GM12878 (cell line): ENCODE data around the gene PLOD3.

ENCODE experiments used
- EZH2 ChIP-seq: IDR thresholded peaks from 2 replicates; pipeline ENCODE4 v1.6.1; 2012; ENCODE audit warnings: low read depth, mild to moderate bottlenecking, control low read depth, inconsistent platforms, low read length, borderline replicate concordance; ENCODE audit not compliant: control insufficient read depth
- JUND ChIP-seq: IDR thresholded peaks from 2 replicates; pipeline ENCODE4 v1.6.1; 2012; ENCODE audit warnings: low read depth, mild to moderate bottlenecking, low read length, improper control_type of control experiment, moderate library complexity
- NR2C2 ChIP-seq: IDR thresholded peaks from 2 replicates; pipeline ENCODE4 v1.6.1; 2011; ENCODE audit warnings: borderline replicate concordance, low read depth; ENCODE audit not compliant: control insufficient read depth, insufficient read length
- RAD21 ChIP-seq: IDR thresholded peaks from 2 replicates; pipeline ENCODE4 v1.6.1; 2011; ENCODE audit warnings: mild to moderate bottlenecking, low read depth, low read length, moderate library complexity; ENCODE audit not compliant: insufficient read depth
- RFX5 ChIP-seq: IDR thresholded peaks from 2 replicates; pipeline ENCODE4 v1.6.1; 2011; ENCODE audit warnings: low read depth, low read length, improper control_type of control experiment
- TAF1 ChIP-seq: IDR thresholded peaks from 2 replicates; pipeline ENCODE4 v1.6.1; 2011; ENCODE audit warnings: mild to moderate bottlenecking, low read depth, low read length, borderline replicate concordance
- WRNIP1 ChIP-seq: IDR thresholded peaks from 2 replicates; pipeline ENCODE4 v1.6.1; 2011; ENCODE audit warnings: low read depth, low read length, improper control_type of control experiment, borderline replicate concordance
- ZNF207 ChIP-seq: fragments of 450-650 bp; IDR thresholded peaks from 2 replicates; pipeline ENCODE4 v1.6.1; 2014; ENCODE audit warnings: antibody characterized with exemption, mild to moderate bottlenecking, borderline replicate concordance
- TF ChIP-seq, protein P1 (sequence below): fragments of 450-650 bp; IDR thresholded peaks from 2 replicates; pipeline ENCODE4 v1.6.1; 2017; ENCODE audit warnings: mild to moderate bottlenecking, moderate library complexity
- TF ChIP-seq, protein P2 (sequence below), 3 experiments: IDR thresholded peaks in 2 of 3; conservative IDR thresholded peaks in 1 of 3; 2 replicates each; pipeline ENCODE4 v1.5.1; 2011; ENCODE audit warnings: low read depth in 3 of 3, low read length in 3 of 3, mild to moderate bottlenecking in 3 of 3, control low read depth in 2 of 3, moderate library complexity in 2 of 3, inconsistent platforms in 1 of 3, mixed read lengths in 1 of 3; ENCODE audit not compliant: control insufficient read depth in 2 of 3, insufficient read depth in 1 of 3; ENCODE audit errors: extremely low read depth in 1 of 3
- TF ChIP-seq, protein P3 (sequence below): IDR thresholded peaks from 2 replicates; pipeline ENCODE4 v1.6.1; 2012; ENCODE audit warnings: mild to moderate bottlenecking, low read depth, low read length

DNA sequence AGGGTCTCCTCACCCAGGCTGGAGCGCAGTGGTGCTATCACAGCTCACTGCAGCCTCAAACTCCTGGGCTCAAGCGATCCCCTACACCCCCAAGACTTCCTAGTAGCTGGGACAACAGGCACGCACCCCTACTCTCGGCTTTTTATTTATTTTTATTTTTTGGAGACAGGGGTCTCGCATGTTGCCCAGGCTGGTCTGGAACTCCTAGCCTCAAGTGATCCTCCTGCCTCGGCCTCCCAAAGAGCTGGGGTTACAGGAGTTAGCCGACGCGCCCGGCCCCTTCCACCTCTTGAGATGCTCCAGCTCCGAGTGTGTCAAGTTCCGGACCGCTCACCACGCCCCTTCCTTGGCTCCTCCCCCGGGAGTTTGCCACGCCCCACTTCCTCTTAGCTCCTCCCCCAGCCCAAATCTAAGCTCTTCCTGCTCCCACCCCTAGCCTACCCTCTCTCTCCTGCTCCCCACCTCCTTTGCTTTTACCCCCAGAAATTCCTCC, 43.6 kb downstream of the PLOD3 start:
- no peak for TF ChIP-seq ZNF207
- TF ChIP-seq, protein P1, sequence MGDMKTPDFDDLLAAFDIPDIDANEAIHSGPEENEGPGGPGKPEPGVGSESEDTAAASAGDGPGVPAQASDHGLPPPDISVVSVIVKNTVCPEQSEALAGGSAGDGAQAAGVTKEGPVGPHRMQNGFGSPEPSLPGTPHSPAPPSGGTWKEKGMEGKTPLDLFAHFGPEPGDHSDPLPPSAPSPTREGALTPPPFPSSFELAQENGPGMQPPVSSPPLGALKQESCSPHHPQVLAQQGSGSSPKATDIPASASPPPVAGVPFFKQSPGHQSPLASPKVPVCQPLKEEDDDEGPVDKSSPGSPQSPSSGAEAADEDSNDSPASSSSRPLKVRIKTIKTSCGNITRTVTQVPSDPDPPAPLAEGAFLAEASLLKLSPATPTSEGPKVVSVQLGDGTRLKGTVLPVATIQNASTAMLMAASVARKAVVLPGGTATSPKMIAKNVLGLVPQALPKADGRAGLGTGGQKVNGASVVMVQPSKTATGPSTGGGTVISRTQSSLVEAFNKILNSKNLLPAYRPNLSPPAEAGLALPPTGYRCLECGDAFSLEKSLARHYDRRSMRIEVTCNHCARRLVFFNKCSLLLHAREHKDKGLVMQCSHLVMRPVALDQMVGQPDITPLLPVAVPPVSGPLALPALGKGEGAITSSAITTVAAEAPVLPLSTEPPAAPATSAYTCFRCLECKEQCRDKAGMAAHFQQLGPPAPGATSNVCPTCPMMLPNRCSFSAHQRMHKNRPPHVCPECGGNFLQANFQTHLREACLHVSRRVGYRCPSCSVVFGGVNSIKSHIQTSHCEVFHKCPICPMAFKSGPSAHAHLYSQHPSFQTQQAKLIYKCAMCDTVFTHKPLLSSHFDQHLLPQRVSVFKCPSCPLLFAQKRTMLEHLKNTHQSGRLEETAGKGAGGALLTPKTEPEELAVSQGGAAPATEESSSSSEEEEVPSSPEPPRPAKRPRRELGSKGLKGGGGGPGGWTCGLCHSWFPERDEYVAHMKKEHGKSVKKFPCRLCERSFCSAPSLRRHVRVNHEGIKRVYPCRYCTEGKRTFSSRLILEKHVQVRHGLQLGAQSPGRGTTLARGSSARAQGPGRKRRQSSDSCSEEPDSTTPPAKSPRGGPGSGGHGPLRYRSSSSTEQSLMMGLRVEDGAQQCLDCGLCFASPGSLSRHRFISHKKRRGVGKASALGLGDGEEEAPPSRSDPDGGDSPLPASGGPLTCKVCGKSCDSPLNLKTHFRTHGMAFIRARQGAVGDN, result no peak
- TF ChIP-seq RFX5, result no peak
- no peak for TF ChIP-seq WRNIP1
- TF ChIP-seq, protein P2, sequence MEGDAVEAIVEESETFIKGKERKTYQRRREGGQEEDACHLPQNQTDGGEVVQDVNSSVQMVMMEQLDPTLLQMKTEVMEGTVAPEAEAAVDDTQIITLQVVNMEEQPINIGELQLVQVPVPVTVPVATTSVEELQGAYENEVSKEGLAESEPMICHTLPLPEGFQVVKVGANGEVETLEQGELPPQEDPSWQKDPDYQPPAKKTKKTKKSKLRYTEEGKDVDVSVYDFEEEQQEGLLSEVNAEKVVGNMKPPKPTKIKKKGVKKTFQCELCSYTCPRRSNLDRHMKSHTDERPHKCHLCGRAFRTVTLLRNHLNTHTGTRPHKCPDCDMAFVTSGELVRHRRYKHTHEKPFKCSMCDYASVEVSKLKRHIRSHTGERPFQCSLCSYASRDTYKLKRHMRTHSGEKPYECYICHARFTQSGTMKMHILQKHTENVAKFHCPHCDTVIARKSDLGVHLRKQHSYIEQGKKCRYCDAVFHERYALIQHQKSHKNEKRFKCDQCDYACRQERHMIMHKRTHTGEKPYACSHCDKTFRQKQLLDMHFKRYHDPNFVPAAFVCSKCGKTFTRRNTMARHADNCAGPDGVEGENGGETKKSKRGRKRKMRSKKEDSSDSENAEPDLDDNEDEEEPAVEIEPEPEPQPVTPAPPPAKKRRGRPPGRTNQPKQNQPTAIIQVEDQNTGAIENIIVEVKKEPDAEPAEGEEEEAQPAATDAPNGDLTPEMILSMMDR (IDR thresholded peaks at IDR 0.05 in 2 of 3, conservative IDR thresholded peaks at IDR 0.05 in 1 of 3; ENCODE audit: control insufficient read depth in 2 of 3, extremely low read depth in 1 of 3, insufficient read depth in 1 of 3, low read depth in 3 of 3, low read length in 3 of 3), result no peak
- TF ChIP-seq RAD21, result no peak
- TF ChIP-seq, protein P3, sequence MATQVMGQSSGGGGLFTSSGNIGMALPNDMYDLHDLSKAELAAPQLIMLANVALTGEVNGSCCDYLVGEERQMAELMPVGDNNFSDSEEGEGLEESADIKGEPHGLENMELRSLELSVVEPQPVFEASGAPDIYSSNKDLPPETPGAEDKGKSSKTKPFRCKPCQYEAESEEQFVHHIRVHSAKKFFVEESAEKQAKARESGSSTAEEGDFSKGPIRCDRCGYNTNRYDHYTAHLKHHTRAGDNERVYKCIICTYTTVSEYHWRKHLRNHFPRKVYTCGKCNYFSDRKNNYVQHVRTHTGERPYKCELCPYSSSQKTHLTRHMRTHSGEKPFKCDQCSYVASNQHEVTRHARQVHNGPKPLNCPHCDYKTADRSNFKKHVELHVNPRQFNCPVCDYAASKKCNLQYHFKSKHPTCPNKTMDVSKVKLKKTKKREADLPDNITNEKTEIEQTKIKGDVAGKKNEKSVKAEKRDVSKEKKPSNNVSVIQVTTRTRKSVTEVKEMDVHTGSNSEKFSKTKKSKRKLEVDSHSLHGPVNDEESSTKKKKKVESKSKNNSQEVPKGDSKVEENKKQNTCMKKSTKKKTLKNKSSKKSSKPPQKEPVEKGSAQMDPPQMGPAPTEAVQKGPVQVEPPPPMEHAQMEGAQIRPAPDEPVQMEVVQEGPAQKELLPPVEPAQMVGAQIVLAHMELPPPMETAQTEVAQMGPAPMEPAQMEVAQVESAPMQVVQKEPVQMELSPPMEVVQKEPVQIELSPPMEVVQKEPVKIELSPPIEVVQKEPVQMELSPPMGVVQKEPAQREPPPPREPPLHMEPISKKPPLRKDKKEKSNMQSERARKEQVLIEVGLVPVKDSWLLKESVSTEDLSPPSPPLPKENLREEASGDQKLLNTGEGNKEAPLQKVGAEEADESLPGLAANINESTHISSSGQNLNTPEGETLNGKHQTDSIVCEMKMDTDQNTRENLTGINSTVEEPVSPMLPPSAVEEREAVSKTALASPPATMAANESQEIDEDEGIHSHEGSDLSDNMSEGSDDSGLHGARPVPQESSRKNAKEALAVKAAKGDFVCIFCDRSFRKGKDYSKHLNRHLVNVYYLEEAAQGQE, result no peak
- no peak for TF ChIP-seq EZH2
- TF ChIP-seq JUND, result no peak
- no peak for TF ChIP-seq NR2C2
- no peak for TF ChIP-seq TAF1
